IMR-90 (cell line): ENCODE measurements around the gene STK17B. TPM values are rescaled to one million over a fixed set of nuclear protein-coding genes. Genes with fewer than 3 reads are reported as not detected.
A peak's percentile ranks its signal among the peaks of the same experiment; 100 is the strongest.

ENCODE experiments used
- ATAC-seq: fragments of 200-7000 bp; cut with Tn5 transposase; 2 replicates; pipeline ENCODE4 v1.9.1; 2020; ENCODE audit warnings: low read depth, mild to moderate bottlenecking, moderate library complexity
- BruUV-seq: library from RNA; stranded (reverse); fragments of 400-500 nt; replicated peaks from 2 replicates; lab custom pipeline; 2021; lab: Mats Ljungman, UMichigan
- CTCF ChIA-PET: fragments of 300-600 bp; formaldehyde crosslinking; extraction: SDS; loops from one replicate; lab custom pipeline; 2021; ENCODE audit warnings: antibody characterized with exemption; lab: Yijun Ruan, JAX
- POLR2A ChIA-PET: fragments of 300-600 bp; sonication (Branson Sonifier 250); formaldehyde crosslinking; loops from one replicate; lab custom pipeline; 2022; ENCODE audit warnings: antibody characterized with exemption; ENCODE audit not compliant: unreplicated experiment; lab: Charles Lee
- DNase-seq: peaks from one replicate; pipeline ENCODE4 v3.0.0; 2013
- H2AFZ ChIP-seq: replicated peaks from 2 replicates; pipeline ENCODE3; 2013; ENCODE audit warnings: low read length, mild to moderate bottlenecking; ENCODE audit not compliant: poor library complexity
- H2AK5ac ChIP-seq: 2 replicates; pipeline ENCODE4 v1.6.1; 2013; ENCODE audit warnings: low read depth, low read length, inconsistent platforms
- H2AK9ac ChIP-seq: replicated peaks from 2 replicates; pipeline ENCODE3; 2013; ENCODE audit warnings: mild to moderate bottlenecking, low read depth, low read length, moderate library complexity; ENCODE audit not compliant: poor library complexity
- H2BK120ac ChIP-seq: 2 replicates; pipeline ENCODE4 v1.6.1; 2013; ENCODE audit warnings: low read depth, low read length, inconsistent platforms
- H2BK15ac ChIP-seq: 3 replicates; pipeline ENCODE4 v1.6.1; 2013; ENCODE audit warnings: low read depth, low read length, inconsistent platforms
- H2BK20ac ChIP-seq: 2 replicates; pipeline ENCODE4 v1.6.1; 2013; ENCODE audit warnings: low read depth, mild to moderate bottlenecking, inconsistent platforms, low read length, moderate library complexity
- H2BK5ac ChIP-seq: 2 replicates; pipeline ENCODE4 v1.6.1; 2013; ENCODE audit warnings: mild to moderate bottlenecking, low read depth, low read length, inconsistent platforms; ENCODE audit not compliant: poor library complexity, severe bottlenecking
- H3K14ac ChIP-seq: replicated peaks from 2 replicates; pipeline ENCODE4 v1.6.1; 2013; ENCODE audit warnings: low read depth, low read length, inconsistent platforms
- H3K18ac ChIP-seq: 2 replicates; pipeline ENCODE4 v1.6.1; 2013; ENCODE audit warnings: low read depth, low read length, control low read depth
- H3K23ac ChIP-seq: 2 replicates; pipeline ENCODE4 v1.6.1; 2013; ENCODE audit warnings: low read depth, low read length, inconsistent platforms
- H3K27ac ChIP-seq: 2 replicates; pipeline ENCODE4 v1.5.1; 2013; ENCODE audit warnings: mild to moderate bottlenecking, control low read depth, low read length; ENCODE audit not compliant: insufficient read depth
- H3K27me3 ChIP-seq: 2 replicates; pipeline ENCODE4 v1.6.1; 2013; ENCODE audit warnings: low read length; ENCODE audit not compliant: control insufficient read depth, insufficient read depth
- H3K36me3 ChIP-seq: 2 replicates; pipeline ENCODE4 v1.6.1; 2013; ENCODE audit warnings: low read length, mixed read lengths; ENCODE audit not compliant: control insufficient read depth, insufficient read depth
- H3K4ac ChIP-seq: 2 replicates; pipeline ENCODE4 v1.6.1; 2013; ENCODE audit warnings: low read depth, low read length, inconsistent platforms
- H3K4me1 ChIP-seq: 2 replicates; pipeline ENCODE4 v1.6.1; 2013; ENCODE audit warnings: low read length, mixed read lengths; ENCODE audit not compliant: control insufficient read depth, insufficient read depth
- H3K4me2 ChIP-seq: 2 replicates; pipeline ENCODE4 v1.6.1; 2013; ENCODE audit warnings: low read depth, mild to moderate bottlenecking, control low read depth, low read length, moderate library complexity
- H3K4me3 ChIP-seq: 2 replicates; pipeline ENCODE4 v1.5.1; 2013; ENCODE audit warnings: low read depth, mild to moderate bottlenecking, control low read depth, low read length, moderate library complexity; ENCODE audit not compliant: insufficient read depth
- H3K56ac ChIP-seq: 2 replicates; pipeline ENCODE4 v1.6.1; 2013; ENCODE audit warnings: low read length, inconsistent platforms; ENCODE audit not compliant: insufficient read depth; ENCODE audit errors: extremely low read depth
- H3K79me1 ChIP-seq, 2 experiments: 2 replicates each; pipeline ENCODE4 v1.6.1; 2013; ENCODE audit warnings: low read length in 2 of 2, inconsistent platforms in 1 of 2, low read depth in 1 of 2
- H3K9ac ChIP-seq: 2 replicates; pipeline ENCODE4 v1.6.1; 2013; ENCODE audit warnings: low read depth, low read length, control low read depth
- H3K9me1 ChIP-seq: 2 replicates; pipeline ENCODE4 v1.6.1; 2013; ENCODE audit warnings: low read length, inconsistent platforms; ENCODE audit not compliant: insufficient read depth
- H3K9me3 ChIP-seq: 2 replicates; pipeline ENCODE4 v1.6.1; 2013; ENCODE audit warnings: low read length; ENCODE audit not compliant: control insufficient read depth, insufficient read depth
- H4K20me1 ChIP-seq: 2 replicates; pipeline ENCODE4 v1.6.1; 2013; ENCODE audit warnings: low read length, inconsistent platforms; ENCODE audit not compliant: insufficient read depth
- H4K5ac ChIP-seq: 2 replicates; pipeline ENCODE4 v1.6.1; 2013; ENCODE audit warnings: mild to moderate bottlenecking, low read depth, low read length, control low read depth
- H4K8ac ChIP-seq, 2 experiments: 2 replicates each; pipeline ENCODE4 v1.6.1; 2013; ENCODE audit warnings: low read depth in 2 of 2, low read length in 2 of 2, control low read depth in 1 of 2, inconsistent platforms in 1 of 2
- H4K91ac ChIP-seq: 2 replicates; pipeline ENCODE4 v1.6.1; 2013; ENCODE audit warnings: low read depth, low read length, inconsistent platforms; ENCODE audit not compliant: insufficient read depth
- CEBPB ChIP-seq: IDR thresholded peaks from 2 replicates; pipeline ENCODE4 v1.6.1; 2012; ENCODE audit warnings: low read depth, low read length, improper control_type of control experiment
- WGBS, 2 experiments: methylation state at CpG; one replicate each; pipeline versions ENCODE4 v1.1.5 to v1.1.7; 2013; ENCODE audit warnings: missing lambda C conversion rate in 2 of 2; ENCODE audit not compliant: insufficient read length in 1 of 2; ENCODE audit errors: extremely low coverage in 2 of 2; 5-methylcytosine and 5-hydroxymethylcytosine counted together
- dilution Hi-C: fragments of 300-500 bp; cut with HindIII; formaldehyde crosslinking; loops from one replicate; pipeline ENCODE4 v1.14.3; 2018; ENCODE audit warnings: low sequenced_read_pairs; ENCODE audit not compliant: unreplicated experiment
- in situ Hi-C: fragments of 300-500 bp; cut with MboI; formaldehyde crosslinking; loops from 3 replicates; pipeline ENCODE4 v1.14.3; 2019; ENCODE audit warnings: low sequenced_read_pairs, inconsistent platforms, mixed read lengths
- intact Hi-C: fragments of 100-400 bp; cut with micrococcal nuclease; formaldehyde crosslinking; loops from 2 replicates; pipeline ENCODE4 v1.10.0; 2022
- polyA plus RNA-seq, 3 experiments: library from polyadenylated mRNA; depleted of rRNA; stranded (reverse); fragments of >200 nt; gene quantifications; 2 replicates each; pipeline ENCODE4 v1.2.3, GENCODE V29; 2012; ENCODE audit warnings: low replicate concordance in 1 of 3
- total RNA-seq: library from RNA; depleted of rRNA; stranded (reverse); fragments of >200 nt; gene quantifications from 2 replicates; pipeline ENCODE4 v1.2.3, GENCODE V29; 2012
- TF ChIP-seq, protein P1 (sequence below): conservative IDR thresholded peaks from 2 replicates; pipeline ENCODE4 v1.5.1; 2012; ENCODE audit warnings: mild to moderate bottlenecking, low read depth, low read length, improper control_type of control experiment

STK17B gene
- total and polyA plus RNA-seq, 2 of the 4 experiments (the other 2 are of a cell fraction): 7.5 to 48.9 TPM

DNA sequence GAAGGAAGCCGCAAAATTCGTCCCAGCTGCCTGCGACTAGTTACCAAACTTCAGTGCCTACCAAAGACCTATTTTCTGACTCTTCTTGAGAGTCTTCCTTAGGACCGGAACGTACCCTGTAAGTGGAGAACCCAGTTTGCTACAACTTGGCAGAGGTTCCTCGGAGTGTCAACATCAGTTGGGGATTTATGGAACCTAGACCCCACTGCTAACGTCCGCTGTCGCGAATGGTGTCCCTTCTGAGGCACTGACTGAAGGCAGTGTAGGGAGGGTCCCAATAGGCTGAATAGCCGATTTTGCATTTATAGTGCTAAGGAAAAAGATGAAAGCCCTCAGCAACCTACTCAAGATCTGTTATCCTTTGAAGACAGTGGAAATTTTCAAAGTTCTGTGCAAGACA is 568 bp upstream of the STK17B start:
- Histone ChIP-seq H2BK120ac (peak overlapping the region; percentile 41; the same call in 1 of the 2 replicates), H3K79me1 (peaks cover 0 to 3% of the 10 kb centered on the region in 2 experiments; a peak in 1 of 4 replicates), H4K20me1 (peaks cover 20% of the 10 kb centered on the region), H3K27ac (no peak overlapping the region), H3K4me2 (peak overlapping the region; percentile 85), H3K23ac (peak overlapping the region; percentile 39; the same call in 1 of the 2 replicates), H2AK5ac (no peak overlapping the region), H4K91ac (no peak overlapping the region; the same call in 1 of the 2 replicates), H3K14ac (peak overlapping the region; percentile 42), H2BK15ac (peak overlapping the region; percentile 66; the same call in 1 of the 3 replicates), H3K9ac (no peak overlapping the region), H4K5ac (peak overlapping the region; percentile 4; the same call in 1 of the 2 replicates), H3K4me3 (peak overlapping the region; percentile 53), H2AK9ac (no peak overlapping the region), H3K4ac (peak overlapping the region; percentile 63; the same call in 1 of the 2 replicates), H3K27me3 (no peaks in the 10 kb centered on the region), H3K56ac (no peak overlapping the region), H2BK20ac (no peak overlapping the region), H3K9me3 (no peaks in the 10 kb centered on the region), H2BK5ac (no peak overlapping the region), H3K4me1 (peaks cover 2% of the 10 kb centered on the region), H2AFZ (peak overlapping the region; percentile 84), H3K9me1 (0 out of 2 replicates have a peak, but pooled peaks cover 3% of the 10 kb centered on the region), H3K18ac (peak overlapping the region; percentile 2), H3K36me3 (no peaks in the 10 kb centered on the region), H4K8ac (peak overlapping the region in 1 of 2 experiments; percentile 85; a peak in 2 of 4 replicates)
- dilution Hi-C loops (no loop called here), in situ Hi-C loops (loop anchor here (10.0 to 25.0 kb wide), 2 partner anchors 90 to 163 kb away; no protein-coding TSS in a partner anchor), intact Hi-C loops (loop anchor here (2.0 to 5.0 kb wide), 2 partner anchors 60 to 97 kb away; no protein-coding TSS in a partner anchor)
- ATAC-seq (no peak), DNase-seq (no peak)
- no peak for TF ChIP-seq CEBPB
- TF ChIP-seq, protein P1, sequence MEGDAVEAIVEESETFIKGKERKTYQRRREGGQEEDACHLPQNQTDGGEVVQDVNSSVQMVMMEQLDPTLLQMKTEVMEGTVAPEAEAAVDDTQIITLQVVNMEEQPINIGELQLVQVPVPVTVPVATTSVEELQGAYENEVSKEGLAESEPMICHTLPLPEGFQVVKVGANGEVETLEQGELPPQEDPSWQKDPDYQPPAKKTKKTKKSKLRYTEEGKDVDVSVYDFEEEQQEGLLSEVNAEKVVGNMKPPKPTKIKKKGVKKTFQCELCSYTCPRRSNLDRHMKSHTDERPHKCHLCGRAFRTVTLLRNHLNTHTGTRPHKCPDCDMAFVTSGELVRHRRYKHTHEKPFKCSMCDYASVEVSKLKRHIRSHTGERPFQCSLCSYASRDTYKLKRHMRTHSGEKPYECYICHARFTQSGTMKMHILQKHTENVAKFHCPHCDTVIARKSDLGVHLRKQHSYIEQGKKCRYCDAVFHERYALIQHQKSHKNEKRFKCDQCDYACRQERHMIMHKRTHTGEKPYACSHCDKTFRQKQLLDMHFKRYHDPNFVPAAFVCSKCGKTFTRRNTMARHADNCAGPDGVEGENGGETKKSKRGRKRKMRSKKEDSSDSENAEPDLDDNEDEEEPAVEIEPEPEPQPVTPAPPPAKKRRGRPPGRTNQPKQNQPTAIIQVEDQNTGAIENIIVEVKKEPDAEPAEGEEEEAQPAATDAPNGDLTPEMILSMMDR: no peak
- BruUV-seq: no TSS peak
- CTCF ChIA-PET: no interaction called here
- POLR2A ChIA-PET: interaction anchor here (1.8 kb wide), 1 partner anchor 61 kb away, joined by 5 read pairs; no protein-coding TSS in a partner anchor
- 0% methylated on average over 3 of the region's 11 CpGs; no CpG with 5 or more reads in 1 of the 2 experiments for WGBS, 2 experiments
